ENCODE measurements around the gene SMIM23.

The SMIM23 gene

DNA sequence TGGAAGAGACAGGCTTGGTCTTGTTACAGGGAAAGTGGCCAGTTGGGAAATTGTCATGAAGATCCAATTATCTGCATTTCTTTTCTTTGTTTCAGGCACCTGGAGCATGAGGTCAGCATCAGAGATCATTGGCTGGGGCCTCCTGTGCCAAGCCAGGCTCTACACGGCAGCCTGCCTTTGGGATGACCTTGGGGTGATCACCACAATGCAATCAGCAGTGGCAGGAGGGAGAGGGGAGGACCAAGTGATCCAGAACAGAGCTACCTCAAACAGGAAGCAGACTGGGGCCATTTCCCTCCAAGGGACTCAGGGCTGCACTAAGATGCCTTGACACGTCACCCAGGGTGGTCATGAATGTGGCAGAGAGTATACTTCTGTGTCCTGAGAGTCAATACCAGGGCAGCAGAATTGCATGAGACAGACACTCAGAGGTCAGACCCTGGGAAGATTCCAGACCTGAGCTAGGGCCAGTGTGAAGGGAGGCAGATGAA, 8.9 kb downstream of the SMIM23 start:
- H2AFZ ChIP-seq (ENCODE audit: low read depth): no peak overlapping the region
- no peak overlapping the region for H3K27ac ChIP-seq
- no peaks in the 10 kb centered on the region for H3K79me2 ChIP-seq (ENCODE audit: insufficient read depth, low read depth)
- no peaks in the 10 kb centered on the region for H3K36me3 ChIP-seq (ENCODE audit: insufficient read depth)
- TF ChIP-seq, protein P1, sequence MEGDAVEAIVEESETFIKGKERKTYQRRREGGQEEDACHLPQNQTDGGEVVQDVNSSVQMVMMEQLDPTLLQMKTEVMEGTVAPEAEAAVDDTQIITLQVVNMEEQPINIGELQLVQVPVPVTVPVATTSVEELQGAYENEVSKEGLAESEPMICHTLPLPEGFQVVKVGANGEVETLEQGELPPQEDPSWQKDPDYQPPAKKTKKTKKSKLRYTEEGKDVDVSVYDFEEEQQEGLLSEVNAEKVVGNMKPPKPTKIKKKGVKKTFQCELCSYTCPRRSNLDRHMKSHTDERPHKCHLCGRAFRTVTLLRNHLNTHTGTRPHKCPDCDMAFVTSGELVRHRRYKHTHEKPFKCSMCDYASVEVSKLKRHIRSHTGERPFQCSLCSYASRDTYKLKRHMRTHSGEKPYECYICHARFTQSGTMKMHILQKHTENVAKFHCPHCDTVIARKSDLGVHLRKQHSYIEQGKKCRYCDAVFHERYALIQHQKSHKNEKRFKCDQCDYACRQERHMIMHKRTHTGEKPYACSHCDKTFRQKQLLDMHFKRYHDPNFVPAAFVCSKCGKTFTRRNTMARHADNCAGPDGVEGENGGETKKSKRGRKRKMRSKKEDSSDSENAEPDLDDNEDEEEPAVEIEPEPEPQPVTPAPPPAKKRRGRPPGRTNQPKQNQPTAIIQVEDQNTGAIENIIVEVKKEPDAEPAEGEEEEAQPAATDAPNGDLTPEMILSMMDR (conservative IDR thresholded peaks at IDR 0.05; ENCODE audit: low read depth, low read length): no peak
- H3K4me3 ChIP-seq (IDR thresholded peaks at IDR 0.05; ENCODE audit: insufficient read depth, low read depth, low read length): no peak overlapping the region
- H3K4me1 ChIP-seq (ENCODE audit: low read depth, poor library complexity, severe bottlenecking): no peaks in the 10 kb centered on the region
- H3K27me3 ChIP-seq (ENCODE audit: insufficient read depth, low read depth): no peaks in the 10 kb centered on the region
- no peaks in the 10 kb centered on the region for H4K20me1 ChIP-seq (ENCODE audit: insufficient read depth)
- no peak overlapping the region for H3K9ac ChIP-seq
- no peak overlapping the region for H3K4me2 ChIP-seq

DNA sequence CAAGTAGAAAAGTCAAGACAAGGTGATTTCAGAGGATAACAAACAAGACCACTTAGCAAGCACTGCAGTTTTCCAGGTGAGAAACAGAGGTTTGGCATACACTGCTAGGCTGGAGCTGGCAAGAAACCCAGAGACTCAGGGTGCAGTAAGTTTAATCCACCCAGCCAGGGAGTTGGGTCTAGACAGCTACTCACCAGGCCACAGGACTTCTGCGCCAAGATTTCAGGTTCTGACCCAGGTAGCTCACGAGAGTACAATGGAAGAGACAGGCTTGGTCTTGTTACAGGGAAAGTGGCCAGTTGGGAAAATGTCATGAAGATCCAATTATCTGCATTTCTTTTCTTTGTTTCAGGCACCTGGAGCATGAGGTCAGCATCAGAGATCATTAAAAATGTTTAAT, 9.8 kb downstream of the SMIM23 start:
- no peaks in the 10 kb centered on the region for H4K20me1 ChIP-seq (ENCODE audit: insufficient read depth)
- no peak overlapping the region for H3K4me2 ChIP-seq
- no peaks in the 10 kb centered on the region for H3K79me2 ChIP-seq (ENCODE audit: insufficient read depth, low read depth)
- no peak overlapping the region for H3K9ac ChIP-seq
- no peaks in the 10 kb centered on the region for H3K27me3 ChIP-seq (ENCODE audit: insufficient read depth, low read depth)
- TF ChIP-seq, protein P1 (conservative IDR thresholded peaks at IDR 0.05; ENCODE audit: low read depth, low read length): no peak
- H3K36me3 ChIP-seq (ENCODE audit: insufficient read depth): no peaks in the 10 kb centered on the region
- no peak overlapping the region for H3K4me3 ChIP-seq (IDR thresholded peaks at IDR 0.05; ENCODE audit: insufficient read depth, low read depth, low read length)
- no peaks in the 10 kb centered on the region for H3K4me1 ChIP-seq (ENCODE audit: low read depth, poor library complexity, severe bottlenecking)
- H2AFZ ChIP-seq (ENCODE audit: low read depth): no peak overlapping the region
- H3K27ac ChIP-seq: no peak overlapping the region

DNA sequence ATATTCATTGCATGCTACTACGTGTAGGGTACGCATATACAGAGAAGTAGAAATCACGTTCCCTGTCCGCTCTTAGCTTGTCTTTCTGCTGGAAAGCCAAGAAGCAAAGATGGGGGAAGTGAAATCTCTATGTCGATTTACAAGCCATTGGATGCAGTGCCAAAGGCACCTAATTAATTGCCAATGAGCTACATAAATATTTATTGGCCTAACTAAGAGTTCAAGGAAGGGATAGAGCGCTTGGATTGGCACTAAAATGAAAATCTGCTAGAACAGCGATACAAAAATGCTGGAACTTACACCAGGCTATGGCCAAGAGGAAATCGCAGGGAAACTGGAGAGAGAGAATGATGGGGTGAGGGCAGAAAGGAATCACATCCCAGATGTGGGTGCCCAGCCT, 10.8 kb downstream of the SMIM23 start:
- no peak overlapping the region for H3K4me3 ChIP-seq (IDR thresholded peaks at IDR 0.05; ENCODE audit: insufficient read depth, low read depth, low read length)

GRCh38 chr5:171797543-171797942, 11.9 kb downstream of the SMIM23 start:
- Histone ChIP-seq H3K27ac (no peak overlapping the region), H3K9ac (no peak overlapping the region), H3K4me1 (ENCODE audit: low read depth, poor library complexity, severe bottlenecking) (no peaks in the 10 kb centered on the region), H3K79me2 (ENCODE audit: insufficient read depth, low read depth) (no peaks in the 10 kb centered on the region), H3K27me3 (ENCODE audit: insufficient read depth, low read depth) (no peaks in the 10 kb centered on the region), H2AFZ (ENCODE audit: low read depth) (no peak overlapping the region), H4K20me1 (ENCODE audit: insufficient read depth) (no peaks in the 10 kb centered on the region), H3K36me3 (ENCODE audit: insufficient read depth) (no peaks in the 10 kb centered on the region), H3K4me2 (no peak overlapping the region), H3K4me3 (IDR thresholded peaks at IDR 0.05; ENCODE audit: insufficient read depth, low read depth, low read length) (no peak overlapping the region)
- TF ChIP-seq, protein P1 (conservative IDR thresholded peaks at IDR 0.05; ENCODE audit: low read depth, low read length): no peak

More for the DNA sequence above, 10.8 kb downstream of the SMIM23 start:
- no peak overlapping the region for H3K27ac ChIP-seq
- H3K79me2 ChIP-seq (ENCODE audit: insufficient read depth, low read depth): no peaks in the 10 kb centered on the region
- H3K9ac ChIP-seq: no peak overlapping the region
- no peaks in the 10 kb centered on the region for H3K27me3 ChIP-seq (ENCODE audit: insufficient read depth, low read depth)
- no peaks in the 10 kb centered on the region for H3K4me1 ChIP-seq (ENCODE audit: low read depth, poor library complexity, severe bottlenecking)
- TF ChIP-seq, protein P1 (conservative IDR thresholded peaks at IDR 0.05; ENCODE audit: low read depth, low read length): no peak
- no peak overlapping the region for H3K4me2 ChIP-seq
- H3K36me3 ChIP-seq (ENCODE audit: insufficient read depth): no peaks in the 10 kb centered on the region
- no peaks in the 10 kb centered on the region for H4K20me1 ChIP-seq (ENCODE audit: insufficient read depth)
- H2AFZ ChIP-seq (ENCODE audit: low read depth): no peak overlapping the region
